SJCRH30 (cell line): Measurements from ENCODE around the gene KDELR3. TPM values are rescaled to one million over a fixed set of nuclear protein-coding genes. Genes with fewer than 3 reads are reported as not detected.

Experiments used
- DNase-seq, 2 experiments: peaks; one replicate each; pipeline ENCODE4 v3.0.0-alpha.2; 2015 to 2020
- H3K27ac ChIP-seq: fragments of 250-450 bp; sonication (Bioruptor Pico); 2 replicates; pipeline ENCODE4 v1.5.1; 2020; ENCODE audit warnings: mild to moderate bottlenecking, moderate library complexity
- H3K27me3 ChIP-seq: fragments of 250-450 bp; sonication (Bioruptor Pico); 2 replicates; pipeline ENCODE4 v1.5.1; 2020; ENCODE audit warnings: mild to moderate bottlenecking, moderate library complexity
- H3K36me3 ChIP-seq: fragments of 250-450 bp; sonication (Bioruptor Pico); 2 replicates; pipeline ENCODE4 v1.5.1; 2020; ENCODE audit warnings: mild to moderate bottlenecking, moderate library complexity
- H3K4me1 ChIP-seq: fragments of 250-450 bp; sonication (Bioruptor Pico); 2 replicates; pipeline ENCODE4 v1.5.1; 2020; ENCODE audit warnings: mild to moderate bottlenecking, moderate library complexity
- H3K4me3 ChIP-seq: fragments of 250-450 bp; sonication (Bioruptor Pico); 2 replicates; pipeline ENCODE4 v1.5.1; 2020; ENCODE audit warnings: mild to moderate bottlenecking, moderate library complexity
- H3K9me3 ChIP-seq: fragments of 250-450 bp; sonication (Bioruptor Pico); replicated peaks from 2 replicates; pipeline ENCODE4 v1.5.1; 2020; ENCODE audit warnings: mild to moderate bottlenecking, moderate library complexity
- total RNA-seq: library from RNA; depleted of rRNA; stranded (reverse); fragments of >200 nt; shearing (Covaris generic); gene quantifications from 2 replicates; pipeline ENCODE4 v1.2.3, GENCODE V29; 2014

Gene KDELR3
- total RNA-seq, 1 experiment from 2014 or later = 2.3 TPM

DNA sequence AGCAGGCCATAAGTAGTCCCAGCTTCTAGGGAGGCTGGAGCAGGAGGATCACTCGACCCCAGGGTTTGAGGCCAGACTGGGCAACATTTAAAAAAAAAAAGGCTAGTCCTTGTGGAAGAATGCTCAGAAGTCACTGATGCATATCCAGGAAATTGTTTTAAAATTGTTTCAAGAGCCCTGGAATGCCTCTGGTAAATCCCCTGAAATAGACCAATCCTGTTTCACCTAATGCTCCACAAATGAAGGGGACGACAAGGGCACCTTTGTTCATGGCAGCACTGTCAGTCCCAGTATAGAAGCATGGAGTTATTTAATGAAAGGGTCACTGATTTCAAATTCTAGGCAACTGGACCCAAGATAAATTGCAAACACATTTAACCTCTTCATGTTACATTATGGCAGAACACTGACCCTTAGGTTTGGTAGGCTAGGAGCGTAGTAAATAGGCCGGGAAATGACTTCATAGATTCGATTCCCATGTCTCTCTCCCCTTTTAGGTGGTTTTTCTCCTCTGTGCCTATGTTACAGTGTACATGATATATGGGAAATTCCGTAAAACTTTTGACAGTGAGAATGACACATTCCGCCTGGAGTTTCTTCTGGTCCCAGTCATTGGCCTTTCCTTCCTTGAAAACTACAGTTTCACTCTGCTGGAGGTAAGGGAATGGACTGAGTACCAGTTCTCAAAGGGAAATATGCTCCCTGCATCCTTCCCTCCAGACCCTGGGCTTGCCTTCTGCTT, 11.4 kb downstream of the KDELR3 start:
- no peaks in the 10 kb centered on the region for H3K27me3 ChIP-seq
- H3K4me1 ChIP-seq = no peaks in the 10 kb centered on the region
- no peak overlapping the region for H3K4me3 ChIP-seq
- H3K9me3 ChIP-seq = no peaks in the 10 kb centered on the region
- H3K36me3 ChIP-seq = peaks cover 37% of the 10 kb centered on the region
- no peak overlapping the region for H3K27ac ChIP-seq
- no peak for DNase-seq

GRCh38 chr22:38481162-38481870, 13.4 kb downstream of the KDELR3 start:
- no peaks in the 10 kb centered on the region for H3K4me1 ChIP-seq
- H3K27ac ChIP-seq = no peak overlapping the region
- no peaks in the 10 kb centered on the region for H3K27me3 ChIP-seq
- no peak for DNase-seq
- H3K4me3 ChIP-seq = no peak overlapping the region
- peaks cover 53% of the 10 kb centered on the region for H3K36me3 ChIP-seq
- no peaks in the 10 kb centered on the region for H3K9me3 ChIP-seq

DNA sequence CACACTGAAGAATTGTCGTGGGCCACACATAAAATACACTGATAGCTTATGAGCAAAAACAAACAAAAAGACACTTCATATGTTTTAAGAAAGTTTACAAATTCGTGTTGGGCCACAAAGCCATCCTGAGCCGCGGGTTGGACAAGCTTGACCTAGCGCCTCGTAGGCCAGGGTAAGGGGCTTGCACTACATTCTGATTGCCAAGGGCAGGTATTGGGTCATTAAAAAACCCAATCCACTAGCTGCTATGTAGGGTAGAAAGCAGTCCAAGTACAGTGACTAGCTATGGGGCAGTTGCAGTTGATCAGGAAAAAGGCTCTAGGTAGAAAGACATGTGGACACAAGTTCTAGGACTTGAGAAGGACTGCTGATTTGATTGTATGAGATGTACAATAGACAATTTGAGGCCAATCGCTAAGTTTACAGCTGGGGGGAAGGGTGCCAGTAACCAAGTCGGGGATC, 14.0 kb downstream of the KDELR3 start:
- Histone ChIP-seq H3K36me3 (peaks cover 59% of the 10 kb centered on the region), H3K4me1 (no peaks in the 10 kb centered on the region), H3K27ac (no peak overlapping the region), H3K27me3 (no peaks in the 10 kb centered on the region), H3K4me3 (no peak overlapping the region), H3K9me3 (no peaks in the 10 kb centered on the region)
- no peak for DNase-seq

DNA sequence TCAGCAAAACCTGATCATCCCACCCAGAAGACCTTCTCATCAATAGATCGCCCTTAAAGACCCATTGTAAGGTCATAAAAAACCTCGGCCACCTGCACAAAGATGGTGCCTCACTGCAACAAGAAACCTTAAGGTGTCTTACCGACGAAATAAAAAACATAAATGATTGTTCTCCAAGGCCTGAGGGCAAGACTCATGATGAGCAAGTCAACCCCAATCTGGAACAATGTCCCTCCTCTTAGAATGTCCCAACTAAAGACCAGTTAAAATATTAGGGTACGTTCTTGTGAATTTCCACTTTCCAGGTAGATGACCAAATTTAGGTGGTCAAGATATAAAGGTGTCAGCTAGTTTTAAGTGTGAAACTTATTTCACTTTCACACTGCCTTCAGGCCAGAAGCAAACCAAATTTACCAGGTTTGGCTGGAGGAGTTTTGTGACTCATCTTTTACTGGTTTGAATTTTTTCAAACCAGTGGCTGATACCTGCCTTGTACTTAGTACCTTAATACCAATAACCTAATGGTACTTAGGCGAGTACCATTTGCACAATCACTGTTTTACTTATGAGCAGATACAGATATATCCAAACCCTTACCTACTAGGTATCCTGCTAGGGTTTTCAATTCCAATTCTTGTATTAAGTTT, 14.9 kb downstream of the KDELR3 start:
- H3K9me3 ChIP-seq = no peaks in the 10 kb centered on the region
- H3K4me1 ChIP-seq = no peaks in the 10 kb centered on the region
- H3K27me3 ChIP-seq = no peaks in the 10 kb centered on the region
- peaks cover 67% of the 10 kb centered on the region for H3K36me3 ChIP-seq
- no peak overlapping the region for H3K4me3 ChIP-seq
- H3K27ac ChIP-seq = no peak overlapping the region
- DNase-seq = no peak

DNA sequence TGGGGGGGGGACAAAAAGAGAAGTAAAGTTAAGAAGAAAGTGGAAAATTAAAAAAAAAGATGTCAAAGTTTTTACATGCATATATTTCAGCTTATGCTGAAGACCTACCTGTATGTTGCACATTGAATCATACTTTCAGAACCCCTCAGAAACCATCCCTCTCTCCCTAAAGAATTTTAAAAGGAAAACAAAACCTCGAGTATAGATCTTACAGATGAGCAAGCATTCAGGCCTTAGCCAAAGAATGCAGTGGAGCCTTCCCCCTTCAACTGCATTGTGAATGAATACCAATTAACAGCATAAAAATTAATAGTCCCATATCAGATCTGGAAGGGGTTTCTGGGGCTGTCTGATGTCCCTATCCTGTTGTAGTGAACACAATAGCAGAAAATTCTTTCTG, 16.3 kb downstream of the KDELR3 start:
- no peak for DNase-seq
- Histone ChIP-seq H3K36me3 (peaks cover 81% of the 10 kb centered on the region), H3K27ac (no peak overlapping the region), H3K4me3 (no peak overlapping the region), H3K27me3 (no peaks in the 10 kb centered on the region), H3K4me1 (no peaks in the 10 kb centered on the region), H3K9me3 (no peaks in the 10 kb centered on the region)

- no peak overlapping the region for H3K27ac ChIP-seq
- no peaks in the 10 kb centered on the region for H3K9me3 ChIP-seq
- no peak overlapping the region for H3K4me3 ChIP-seq
- no peaks in the 10 kb centered on the region for H3K27me3 ChIP-seq
- peaks cover 95% of the 10 kb centered on the region for H3K36me3 ChIP-seq
- H3K4me1 ChIP-seq = no peaks in the 10 kb centered on the region
- no peak for DNase-seq
Observed at GRCh38 chr22:38485783-38486182, 17.9 kb downstream of the KDELR3 start.

GRCh38 chr22:38487946-38488345, 20.1 kb downstream of the KDELR3 start:
- no peak for DNase-seq
- no peak overlapping the region for H3K4me3 ChIP-seq
- peaks cover 95% of the 10 kb centered on the region for H3K36me3 ChIP-seq
- H3K4me1 ChIP-seq = no peaks in the 10 kb centered on the region
- H3K27ac ChIP-seq = no peak overlapping the region
- H3K27me3 ChIP-seq = no peaks in the 10 kb centered on the region
- H3K9me3 ChIP-seq = no peaks in the 10 kb centered on the region

DNA sequence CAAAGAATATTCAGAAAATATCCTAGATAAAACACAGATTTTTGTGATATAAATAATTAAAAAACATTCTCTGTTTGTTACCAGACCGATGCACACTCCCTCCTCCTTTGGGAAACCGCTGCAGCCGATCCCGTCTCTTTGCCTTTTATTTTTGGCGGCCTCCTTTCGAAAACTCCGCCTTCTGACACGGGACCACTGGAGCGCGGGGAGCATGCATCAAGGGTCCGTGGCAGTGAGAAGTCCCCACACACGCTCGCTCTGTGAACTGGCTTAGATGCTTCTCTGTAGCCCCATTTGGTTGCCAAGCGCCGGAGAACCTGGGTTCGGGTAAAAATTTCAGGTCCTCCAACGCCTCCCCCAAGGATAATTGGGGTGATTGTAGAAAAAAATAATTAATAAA, 21.2 kb downstream of the KDELR3 start:
- Histone ChIP-seq H3K9me3 (no peaks in the 10 kb centered on the region), H3K27ac (no peak overlapping the region), H3K36me3 (peaks cover 93% of the 10 kb centered on the region)

GRCh38 chr22:38489561-38490145, 21.8 kb downstream of the KDELR3 start:
- Histone ChIP-seq H3K9me3 (no peaks in the 10 kb centered on the region), H3K36me3 (peaks cover 93% of the 10 kb centered on the region), H3K4me1 (no peaks in the 10 kb centered on the region), H3K4me3 (no peak overlapping the region), H3K27me3 (no peaks in the 10 kb centered on the region), H3K27ac (no peak overlapping the region)
- no peak for DNase-seq

More for the DNA sequence above, 21.2 kb downstream of the KDELR3 start:
- no peak for DNase-seq
- no peak overlapping the region for H3K4me3 ChIP-seq
- no peaks in the 10 kb centered on the region for H3K27me3 ChIP-seq
- H3K4me1 ChIP-seq = no peaks in the 10 kb centered on the region

DNA sequence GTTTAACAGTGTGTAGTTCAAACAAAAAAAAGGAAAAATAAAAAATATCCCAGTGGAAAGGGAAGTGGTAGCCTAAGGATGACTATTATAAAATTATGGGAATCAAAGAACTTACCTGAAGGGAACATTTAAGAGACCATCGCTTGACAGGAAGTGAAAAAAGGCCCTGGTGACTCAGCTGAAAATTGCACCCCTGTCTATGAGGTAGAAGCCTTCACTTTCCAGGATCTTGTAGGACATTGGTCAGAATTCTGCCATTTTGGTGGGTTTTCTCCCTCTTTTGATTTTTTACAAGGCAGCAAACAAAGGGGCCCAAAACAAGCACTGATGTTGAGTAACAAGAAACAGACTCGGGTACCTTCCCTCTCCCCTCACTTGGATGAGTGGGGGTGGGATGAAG, 22.6 kb downstream of the KDELR3 start:
- peaks cover 93% of the 10 kb centered on the region for H3K36me3 ChIP-seq
- no peaks in the 10 kb centered on the region for H3K4me1 ChIP-seq
- no peaks in the 10 kb centered on the region for H3K27me3 ChIP-seq
- no peak for DNase-seq
- no peak overlapping the region for H3K4me3 ChIP-seq
- no peak overlapping the region for H3K27ac ChIP-seq
- no peaks in the 10 kb centered on the region for H3K9me3 ChIP-seq

- H3K36me3 ChIP-seq = peaks cover 95% of the 10 kb centered on the region
- no peaks in the 10 kb centered on the region for H3K27me3 ChIP-seq
- no peak overlapping the region for H3K27ac ChIP-seq
- H3K9me3 ChIP-seq = no peaks in the 10 kb centered on the region
- H3K4me1 ChIP-seq = no peaks in the 10 kb centered on the region
- peak in 1 of 2 experiments; percentile 17 for DNase-seq
- no peak overlapping the region for H3K4me3 ChIP-seq
Observed at GRCh38 chr22:38490915-38491314, 23.0 kb downstream of the KDELR3 start.

DNA sequence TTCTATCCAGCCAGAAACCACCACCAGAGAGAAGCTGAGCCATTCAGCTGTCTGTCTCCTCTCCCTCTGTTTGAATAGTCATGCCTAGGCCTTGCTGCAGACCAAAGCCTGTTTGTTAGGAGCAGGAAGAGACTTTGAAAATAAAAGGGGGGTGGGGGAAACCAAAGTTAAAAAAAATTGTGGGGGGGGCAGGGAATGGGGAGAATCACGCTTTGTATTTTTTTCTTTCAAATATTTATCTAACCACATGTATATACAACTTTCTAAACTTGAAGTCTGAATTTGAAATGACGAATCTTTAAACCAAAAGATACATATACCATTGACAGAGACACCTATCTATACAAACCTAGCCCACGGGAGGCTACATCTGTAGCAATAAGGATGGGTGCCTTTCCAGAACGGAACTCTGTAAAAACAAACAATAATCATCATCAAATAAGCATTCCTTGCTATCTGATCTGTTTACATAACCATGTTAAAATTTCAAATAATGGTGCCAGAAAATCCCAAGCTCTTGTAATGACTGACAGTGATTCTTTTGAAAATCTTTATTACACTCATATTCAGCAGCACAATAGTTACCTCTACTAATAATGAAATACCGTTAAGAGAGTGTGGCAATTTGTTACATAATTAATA, 23.9 kb downstream of the KDELR3 start:
- H3K4me1 ChIP-seq = no peaks in the 10 kb centered on the region
- no peak for DNase-seq
- H3K9me3 ChIP-seq = no peaks in the 10 kb centered on the region
- H3K27me3 ChIP-seq = no peaks in the 10 kb centered on the region
- no peak overlapping the region for H3K4me3 ChIP-seq
- H3K27ac ChIP-seq = no peak overlapping the region
- peaks cover 95% of the 10 kb centered on the region for H3K36me3 ChIP-seq

- no peak overlapping the region for H3K27ac ChIP-seq
- H3K9me3 ChIP-seq = no peaks in the 10 kb centered on the region
- no peaks in the 10 kb centered on the region for H3K27me3 ChIP-seq
- H3K36me3 ChIP-seq = peaks cover 94% of the 10 kb centered on the region
- DNase-seq = no peak
- H3K4me1 ChIP-seq = no peaks in the 10 kb centered on the region
- no peak overlapping the region for H3K4me3 ChIP-seq
Observed at GRCh38 chr22:38494498-38494897, 26.6 kb downstream of the KDELR3 start.

DNA sequence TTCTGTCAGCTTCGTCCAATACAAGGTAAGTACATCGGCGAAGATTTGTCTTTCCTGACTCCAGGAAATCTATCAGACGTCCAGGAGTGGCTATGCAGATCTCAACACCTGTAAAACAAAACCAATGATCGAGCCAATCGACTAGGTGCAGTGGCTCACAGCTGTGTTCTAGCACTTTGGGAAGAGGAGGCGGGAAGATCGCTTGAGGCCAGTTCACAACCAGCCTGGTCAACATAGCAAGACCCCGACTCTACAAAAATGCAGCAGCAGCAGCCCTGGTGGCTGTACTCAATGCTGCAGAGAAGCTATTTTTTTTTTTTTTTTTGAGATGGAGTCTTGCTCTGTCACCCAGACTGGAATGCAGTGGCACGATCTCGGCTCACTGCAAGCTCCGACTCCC, 27.0 kb downstream of the KDELR3 start:
- H3K36me3 ChIP-seq = peaks cover 94% of the 10 kb centered on the region
- no peaks in the 10 kb centered on the region for H3K27me3 ChIP-seq
- no peak overlapping the region for H3K4me3 ChIP-seq
- no peaks in the 10 kb centered on the region for H3K9me3 ChIP-seq
- H3K27ac ChIP-seq = no peak overlapping the region
- DNase-seq = no peak
- no peaks in the 10 kb centered on the region for H3K4me1 ChIP-seq
